CD14-positive monocyte (primary cell): ENCODE results near the gene RAB40B. TPM values are rescaled to one million over a fixed set of nuclear protein-coding genes. Genes with fewer than 3 reads are reported as not detected.
A peak's percentile ranks its signal among the peaks of the same experiment; 100 is the strongest.

Experiments
- DNase-seq, 3 donors: peaks; one replicate each; pipeline ENCODE4 v3.0.0-alpha.2; 2011 to 2022
- H2AFZ ChIP-seq: 2 replicates; pipeline ENCODE4 v1.6.0; 2012; ENCODE audit warnings: mild to moderate bottlenecking, low read depth, low read length, inconsistent platforms; ENCODE audit not compliant: insufficient read depth, poor library complexity, severe bottlenecking
- H3K27ac ChIP-seq, 2 donors: 1 replicate in 1 of 2; 2 replicates in 1 of 2; pipeline ENCODE4 v1.5.1; 2012 to 2013; ENCODE audit warnings: low read length in 2 of 2, control low read depth in 1 of 2, inconsistent platforms in 1 of 2, low read depth in 1 of 2, mild to moderate bottlenecking in 1 of 2
- H3K27me3 ChIP-seq, 2 donors: one replicate each; pipeline versions ENCODE4 v1.6.0 to v1.6.1; 2011 to 2013; ENCODE audit warnings: low read length in 2 of 2; ENCODE audit not compliant: control insufficient read depth in 2 of 2, insufficient read depth in 2 of 2
- H3K36me3 ChIP-seq, 2 donors: replicated peaks in 1 of 2; 1 replicate in 1 of 2; 2 replicates in 1 of 2; pipeline versions ENCODE4 v1.5.1 to v1.6.1; 2012 to 2013; ENCODE audit warnings: low read length in 2 of 2, control low read depth in 1 of 2, inconsistent platforms in 1 of 2, mild to moderate bottlenecking in 1 of 2; ENCODE audit not compliant: insufficient read depth in 2 of 2, control insufficient read depth in 1 of 2
- H3K4me1 ChIP-seq, 2 donors: 1 replicate in 1 of 2; 2 replicates in 1 of 2; pipeline versions ENCODE4 v1.5.1 to v1.6.1; 2012 to 2013; ENCODE audit warnings: low read length in 2 of 2, control low read depth in 1 of 2, inconsistent platforms in 1 of 2, mild to moderate bottlenecking in 1 of 2, moderate library complexity in 1 of 2; ENCODE audit not compliant: insufficient read depth in 2 of 2, control insufficient read depth in 1 of 2
- H3K4me2 ChIP-seq: replicated peaks from 2 replicates; pipeline ENCODE3; 2012; ENCODE audit warnings: low read length, moderate library complexity, mild to moderate bottlenecking; ENCODE audit not compliant: poor library complexity, severe bottlenecking; ENCODE audit errors: extremely low read depth
- H3K4me3 ChIP-seq, 3 experiments: fragments of 200-600 bp in 1 of 3; sonication (generic) in 1 of 3; replicated peaks in 1 of 3; 1 replicate in 2 of 3; 2 replicates in 1 of 3; pipeline ENCODE4 v1.5.1; 2011 to 2013; ENCODE audit warnings: low read length in 3 of 3, mild to moderate bottlenecking in 3 of 3, control low read depth in 2 of 3, low read depth in 2 of 3, inconsistent platforms in 1 of 3, moderate library complexity in 1 of 3
- H3K79me2 ChIP-seq: 2 replicates; pipeline ENCODE4 v1.6.0; 2012; ENCODE audit warnings: mild to moderate bottlenecking, control low read depth, inconsistent platforms, low read length, moderate library complexity; ENCODE audit not compliant: insufficient read depth
- H3K9ac ChIP-seq: 2 replicates; pipeline ENCODE4 v1.6.0; 2017; ENCODE audit warnings: low read length, mild to moderate bottlenecking; ENCODE audit not compliant: insufficient read depth, poor library complexity, severe bottlenecking
- H3K9me3 ChIP-seq, 2 donors: replicated peaks in 1 of 2; 1 replicate in 1 of 2; 2 replicates in 1 of 2; pipeline versions ENCODE4 v1.5.1 to v1.6.1; 2012 to 2013; ENCODE audit warnings: low read length in 2 of 2, control low read depth in 1 of 2; ENCODE audit not compliant: control insufficient read depth in 1 of 2, insufficient read depth in 1 of 2
- H4K20me1 ChIP-seq: 2 replicates; pipeline ENCODE4 v1.6.0; 2012; ENCODE audit warnings: mild to moderate bottlenecking, low read length, control low read depth, moderate library complexity; ENCODE audit not compliant: insufficient read depth
- H3K27ac Mint-ChIP-seq, 7 donors: one replicate each; pipeline ENCODE4 v1.8.0; 2020; ENCODE audit warnings: mild to moderate bottlenecking in 7 of 7, mixed read lengths in 7 of 7, moderate library complexity in 6 of 7, inconsistent platforms in 2 of 7
- H3K27me3 Mint-ChIP-seq, 3 donors: one replicate each; pipeline ENCODE4 v1.8.0; 2021 to 2022; ENCODE audit warnings: low read depth in 3 of 3, mild to moderate bottlenecking in 3 of 3, mixed read lengths in 3 of 3, moderate library complexity in 3 of 3, inconsistent platforms in 1 of 3
- H3K36me3 Mint-ChIP-seq, 2 donors: one replicate each; pipeline ENCODE4 v1.8.0; 2020; ENCODE audit warnings: mixed read lengths in 2 of 2, inconsistent platforms in 1 of 2, mild to moderate bottlenecking in 1 of 2
- H3K4me1 Mint-ChIP-seq: one replicate; pipeline ENCODE4 v1.8.0; 2020; ENCODE audit warnings: mild to moderate bottlenecking, mixed read lengths
- H3K4me3 Mint-ChIP-seq, 2 donors: one replicate each; pipeline ENCODE4 v1.8.0; 2020; ENCODE audit warnings: mild to moderate bottlenecking in 2 of 2, mixed read lengths in 2 of 2, moderate library complexity in 1 of 2
- H3K9me3 Mint-ChIP-seq, 7 donors: one replicate each; pipeline ENCODE4 v1.8.0; 2020 to 2022; ENCODE audit warnings: mixed read lengths in 7 of 7, mild to moderate bottlenecking in 6 of 7, moderate library complexity in 6 of 7, inconsistent platforms in 2 of 7
- WGBS: methylation state at CpG from one replicate; pipeline ENCODE4 v1.1.5; 2013; ENCODE audit warnings: missing lambda C conversion rate; ENCODE audit not compliant: insufficient coverage; 5-methylcytosine and 5-hydroxymethylcytosine counted together
- intact Hi-C, 2 donors: fragments of 100-400 bp; cut with micrococcal nuclease; formaldehyde crosslinking; loops; one replicate each; pipeline versions ENCODE4 v1.15.0 to v1.15.1; 2023
- polyA plus RNA-seq, 3 donors: library from polyadenylated mRNA; depleted of rRNA in 1 of 3; unstranded in 2 of 3; stranded (reverse) in 1 of 3; fragments of 300-500 nt in 2 of 3; fragments of >200 nt in 1 of 3; fragmentation: Illumina TruSeq in 2 of 3; gene quantifications; 1 replicate in 2 of 3; 2 replicates in 1 of 3; pipeline ENCODE4 v1.2.3, GENCODE V29; 2012 to 2021
- TF ChIP-seq, protein P1 (sequence below): fragments of 200-600 bp; IDR thresholded peaks from one replicate; pipeline ENCODE4 v1.8.0; 2022; ENCODE audit warnings: antibody characterized with exemption, mild to moderate bottlenecking

Gene RAB40B
- polyA plus RNA-seq, 3 donors: 0.75 to 2.2 (median 0.95) TPM

DNA sequence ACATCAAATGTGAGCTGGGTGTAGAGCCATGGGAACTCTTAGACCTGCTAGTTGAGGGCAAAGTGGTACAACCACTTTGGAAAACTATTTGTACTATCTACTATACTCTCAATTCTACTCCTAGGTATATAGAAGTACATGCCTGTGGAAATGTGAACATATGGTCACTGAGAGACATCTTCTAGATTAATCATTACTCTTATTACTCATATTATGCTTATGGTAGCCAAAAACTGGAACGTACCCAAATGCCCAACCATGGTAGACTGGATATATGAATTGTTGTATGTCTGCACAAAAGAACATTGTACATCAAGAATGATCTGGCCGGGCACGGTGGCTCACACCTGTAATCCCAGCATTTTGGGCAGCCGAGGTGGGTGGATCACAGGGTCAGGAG, 53.0 kb downstream of the RAB40B start:
- Histone ChIP-seq H3K79me2 (peaks cover 75% of the 10 kb centered on the region), H3K27ac (no peak overlapping the region), H3K9ac (no peak overlapping the region), H3K4me2 (no peak overlapping the region), H3K9me3 (no peaks in the 10 kb centered on the region), H2AFZ (no peak overlapping the region), H3K4me3 (no peak overlapping the region), H3K27me3 (no peaks in the 10 kb centered on the region), H3K4me1 (peaks cover 17 to 18% of the 10 kb centered on the region in 2 donors), H3K36me3 (peaks cover 33 to 43% of the 10 kb centered on the region in 2 donors), H4K20me1 (peaks cover 75% of the 10 kb centered on the region)
- TF ChIP-seq, protein P1, sequence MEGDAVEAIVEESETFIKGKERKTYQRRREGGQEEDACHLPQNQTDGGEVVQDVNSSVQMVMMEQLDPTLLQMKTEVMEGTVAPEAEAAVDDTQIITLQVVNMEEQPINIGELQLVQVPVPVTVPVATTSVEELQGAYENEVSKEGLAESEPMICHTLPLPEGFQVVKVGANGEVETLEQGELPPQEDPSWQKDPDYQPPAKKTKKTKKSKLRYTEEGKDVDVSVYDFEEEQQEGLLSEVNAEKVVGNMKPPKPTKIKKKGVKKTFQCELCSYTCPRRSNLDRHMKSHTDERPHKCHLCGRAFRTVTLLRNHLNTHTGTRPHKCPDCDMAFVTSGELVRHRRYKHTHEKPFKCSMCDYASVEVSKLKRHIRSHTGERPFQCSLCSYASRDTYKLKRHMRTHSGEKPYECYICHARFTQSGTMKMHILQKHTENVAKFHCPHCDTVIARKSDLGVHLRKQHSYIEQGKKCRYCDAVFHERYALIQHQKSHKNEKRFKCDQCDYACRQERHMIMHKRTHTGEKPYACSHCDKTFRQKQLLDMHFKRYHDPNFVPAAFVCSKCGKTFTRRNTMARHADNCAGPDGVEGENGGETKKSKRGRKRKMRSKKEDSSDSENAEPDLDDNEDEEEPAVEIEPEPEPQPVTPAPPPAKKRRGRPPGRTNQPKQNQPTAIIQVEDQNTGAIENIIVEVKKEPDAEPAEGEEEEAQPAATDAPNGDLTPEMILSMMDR: no peak
- Mint-ChIP-seq H3K9me3 (no peaks in the 10 kb centered on the region), H3K4me1 (peaks cover 18% of the 10 kb centered on the region), H3K27ac (no peak overlapping the region), H3K27me3 (no peaks in the 10 kb centered on the region), H3K36me3 (peaks cover 33 to 52% of the 10 kb centered on the region in 2 donors), H3K4me3 (no peak overlapping the region)
- intact Hi-C loops: loop anchor here (5.0 kb wide), 3 partner anchors 52 to 107 kb away; partner anchors contain the start of genes FN3KRP (in 1 of the 2), RAB40B (in 1 of the 2) and TBCD (in 1 of the 2)
- WGBS: 90% methylated on average over 2 of the region's 4 CpGs
- DNase-seq: no peak

DNA sequence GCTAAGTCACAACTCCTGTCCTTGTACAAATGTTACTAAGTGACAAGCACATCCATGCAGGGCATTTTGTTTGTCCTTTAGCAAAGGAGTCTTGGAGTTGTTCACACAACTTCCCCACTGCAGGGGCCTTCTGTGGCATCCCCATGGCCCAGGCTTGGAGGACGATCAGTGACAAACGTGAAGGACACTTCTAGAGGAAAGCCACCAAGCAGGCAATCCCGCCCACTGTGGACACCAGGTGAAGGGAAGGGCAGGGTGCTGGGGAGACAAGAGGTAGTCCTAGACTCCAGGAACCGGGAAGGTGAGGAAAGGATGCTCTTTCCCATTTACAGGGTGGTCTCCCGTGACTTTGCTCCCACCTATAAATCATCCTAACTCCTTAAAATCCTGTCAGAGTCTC, 54.4 kb downstream of the RAB40B start:
- Histone ChIP-seq H4K20me1 (peaks cover 89% of the 10 kb centered on the region), H3K27ac (peak overlapping the region in 1 of 2 donors; percentile 0), H3K4me3 (no peak overlapping the region), H3K9ac (no peak overlapping the region), H3K4me2 (no peak overlapping the region), H3K9me3 (no peaks in the 10 kb centered on the region), H3K4me1 (peaks cover 16 to 17% of the 10 kb centered on the region in 2 donors), H2AFZ (no peak overlapping the region), H3K36me3 (peaks cover 43 to 56% of the 10 kb centered on the region in 2 donors), H3K27me3 (no peaks in the 10 kb centered on the region), H3K79me2 (peaks cover 89% of the 10 kb centered on the region)
- intact Hi-C loops: no loop called here
- TF ChIP-seq, protein P1: no peak
- peaks cover 44 to 65% of the 10 kb centered on the region in 2 donors for H3K36me3 Mint-ChIP-seq
- no peaks in the 10 kb centered on the region for H3K27me3 Mint-ChIP-seq
- peaks cover 21% of the 10 kb centered on the region for H3K4me1 Mint-ChIP-seq
- H3K4me3 Mint-ChIP-seq: no peak overlapping the region
- 100% methylated on average over 4 of the region's 5 CpGs for WGBS
- no peaks in the 10 kb centered on the region for H3K9me3 Mint-ChIP-seq
- H3K27ac Mint-ChIP-seq: peak overlapping the region in 1 of 7 donors; percentile 53
- no peak for DNase-seq
